GM19452 (cell line): Measurements from ENCODE around the gene MAGEA4.

Source experiments
- ATAC-seq: cut with Tn5 transposase; IDR thresholded peaks from one replicate; pipeline ENCODE4 v1.9.1; 2021; ENCODE audit not compliant: unreplicated experiment

The MAGEA4 gene

DNA sequence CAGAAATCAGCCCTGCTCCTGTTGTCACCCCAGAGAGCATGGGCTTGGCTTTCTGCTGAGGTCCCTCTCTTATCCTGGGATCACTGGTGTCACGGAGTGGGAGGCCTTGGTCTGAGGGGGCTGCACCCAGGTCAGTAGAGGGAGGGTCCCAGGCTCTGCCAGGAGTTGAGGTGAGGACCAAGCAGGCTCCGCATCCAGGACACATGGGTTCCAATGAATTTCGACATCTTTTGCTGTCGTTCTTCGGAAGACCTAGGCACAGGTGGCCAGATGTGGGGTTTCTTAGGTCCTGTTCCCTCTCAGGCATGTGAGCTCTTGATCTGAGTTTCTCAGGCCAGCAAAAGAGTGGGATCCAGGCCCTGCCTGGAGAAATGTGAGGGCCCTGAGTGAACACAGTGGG lies 10.0 kb downstream of the MAGEA4 start:
- no peak for ATAC-seq

DNA sequence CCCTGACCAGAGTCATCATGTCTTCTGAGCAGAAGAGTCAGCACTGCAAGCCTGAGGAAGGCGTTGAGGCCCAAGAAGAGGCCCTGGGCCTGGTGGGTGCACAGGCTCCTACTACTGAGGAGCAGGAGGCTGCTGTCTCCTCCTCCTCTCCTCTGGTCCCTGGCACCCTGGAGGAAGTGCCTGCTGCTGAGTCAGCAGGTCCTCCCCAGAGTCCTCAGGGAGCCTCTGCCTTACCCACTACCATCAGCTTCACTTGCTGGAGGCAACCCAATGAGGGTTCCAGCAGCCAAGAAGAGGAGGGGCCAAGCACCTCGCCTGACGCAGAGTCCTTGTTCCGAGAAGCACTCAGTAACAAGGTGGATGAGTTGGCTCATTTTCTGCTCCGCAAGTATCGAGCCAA lies 11.0 kb downstream of the MAGEA4 start:
- no peak for ATAC-seq

DNA sequence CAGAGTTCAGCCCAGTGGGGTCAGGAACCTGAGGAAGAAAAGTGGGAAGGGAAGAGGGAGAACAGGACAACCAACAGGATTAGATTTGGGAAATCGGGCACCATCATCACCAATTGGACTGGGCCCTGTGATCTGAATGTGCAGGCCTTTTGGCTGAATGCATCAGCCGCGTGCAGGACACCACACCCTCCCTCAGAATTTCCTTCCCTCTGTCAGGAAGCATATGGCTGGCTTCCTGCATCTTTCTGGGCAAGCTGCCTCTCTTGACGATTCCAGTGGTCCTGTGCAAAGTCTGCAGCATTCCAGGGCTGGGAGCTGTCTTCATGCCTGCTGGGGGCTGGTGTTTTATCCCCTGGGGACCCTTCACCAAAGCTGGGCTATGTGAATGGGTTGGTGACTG lies 16.4 kb downstream of the MAGEA4 start:
- ATAC-seq, result no peak

DNA sequence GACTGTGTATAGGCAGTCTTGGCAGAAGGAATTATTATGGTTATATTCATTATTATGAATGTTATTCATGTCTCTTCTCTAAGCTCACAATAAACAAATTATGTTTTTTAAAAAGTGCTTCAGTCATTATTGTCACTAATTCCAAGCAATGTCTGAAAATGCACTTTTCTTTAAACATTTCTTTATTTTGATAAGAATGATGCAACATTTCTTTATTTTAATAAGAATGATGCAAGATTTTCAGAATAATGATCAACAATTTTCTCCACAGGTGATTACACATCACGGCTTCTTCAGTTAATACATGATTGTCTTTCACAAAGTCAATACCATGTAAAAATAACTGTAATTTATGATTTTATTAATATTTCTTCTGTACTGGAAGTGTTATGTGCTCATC lies 22.7 kb downstream of the MAGEA4 start:
- no peak for ATAC-seq

- ATAC-seq, result no peak
Measured at GRCh38 chrX:151938172-151938571, 25.5 kb downstream of the MAGEA4 start.

DNA sequence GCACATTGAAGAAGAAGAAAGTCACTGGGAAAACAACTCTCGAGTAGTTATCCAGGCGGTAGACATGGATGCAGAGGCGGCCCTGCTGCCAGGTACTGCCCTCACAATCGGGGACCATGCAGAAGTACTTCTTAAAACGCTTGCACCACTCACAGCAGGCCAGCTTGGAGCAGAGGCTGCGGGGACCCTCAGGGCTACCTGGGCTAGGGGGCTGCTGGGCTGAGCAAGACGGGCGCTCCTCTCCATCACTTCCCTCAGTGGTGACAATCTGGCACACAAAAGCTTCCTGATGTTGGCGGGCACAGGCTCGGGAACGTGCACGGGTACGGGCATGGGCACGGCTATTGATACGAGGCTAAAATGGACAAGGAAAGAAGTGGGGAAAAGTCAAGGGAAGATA lies 42.0 kb downstream of the MAGEA4 start:
- no peak for ATAC-seq

GRCh38 chrX:151958101-151958500 lies 45.4 kb downstream of the MAGEA4 start:
- no peak for ATAC-seq

- ATAC-seq, result no peak
Measured at GRCh38 chrX:151962034-151962433, 49.3 kb downstream of the MAGEA4 start.

DNA sequence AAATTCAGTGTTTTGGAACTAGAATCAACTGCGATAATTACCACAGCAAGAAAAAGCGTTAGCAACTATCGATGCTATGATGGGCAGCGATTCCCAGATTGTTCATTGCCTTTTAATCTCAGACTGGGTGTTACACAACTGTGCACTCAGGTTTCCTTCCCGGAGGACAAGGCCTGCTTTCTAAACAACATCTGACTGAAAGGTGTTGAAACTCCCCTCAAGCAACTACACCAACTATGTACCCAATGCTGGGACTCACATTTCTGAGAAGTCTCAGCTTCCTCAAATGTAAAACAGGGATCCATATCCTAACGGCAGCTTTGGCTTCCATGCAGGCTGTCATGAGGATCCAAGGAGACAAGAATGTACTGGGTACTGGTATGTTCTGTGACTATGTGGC lies 53.5 kb downstream of the MAGEA4 start:
- no peak for ATAC-seq

DNA sequence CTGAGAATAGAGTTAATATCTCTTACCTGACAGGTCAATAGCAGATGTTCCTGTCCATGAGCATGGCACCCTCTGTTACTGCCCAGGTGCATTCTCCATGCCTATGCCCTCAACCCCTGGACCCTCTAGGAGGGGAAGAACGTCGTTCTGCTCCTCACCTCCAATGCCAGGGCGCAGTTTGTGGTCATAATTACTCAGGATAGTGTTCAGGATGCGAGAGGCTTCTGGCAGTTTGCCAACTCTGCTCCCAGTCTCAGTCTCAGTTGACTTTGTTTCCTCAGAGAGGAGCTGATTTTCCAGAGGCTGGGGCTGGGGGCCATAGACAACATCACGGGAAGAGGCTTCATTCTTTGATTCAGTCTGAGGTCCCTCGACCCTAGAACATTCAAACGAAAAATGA lies 57.3 kb downstream of the MAGEA4 start:
- no peak for ATAC-seq

DNA sequence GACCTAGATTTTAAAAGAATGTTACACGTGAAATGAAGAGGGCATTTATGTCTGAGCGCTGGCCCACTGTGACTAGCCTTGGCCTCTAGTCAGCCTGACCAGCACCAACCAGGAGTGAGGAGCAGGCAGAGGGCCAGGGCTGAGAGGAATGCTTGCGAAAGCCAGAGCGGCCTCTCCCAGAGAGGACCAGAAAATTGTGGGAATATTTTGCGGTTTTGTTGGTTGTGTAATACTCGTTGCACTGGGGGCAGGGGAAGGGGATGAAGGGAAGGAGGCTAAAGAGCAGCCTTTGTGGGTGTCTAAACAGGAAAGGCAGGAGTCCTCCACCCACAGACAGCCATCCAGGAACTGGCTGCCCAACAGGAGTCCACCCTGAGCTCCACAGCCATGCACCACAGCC lies 58.0 kb downstream of the MAGEA4 start:
- ATAC-seq, result no peak

- ATAC-seq, result no peak
Measured at GRCh38 chrX:151973060-151973661, 60.5 kb downstream of the MAGEA4 start.

- ATAC-seq, result no peak
Measured at GRCh38 chrX:151973851-151974335, 61.2 kb downstream of the MAGEA4 start.
